T-helper 17 cell (primary cell): ENCODE results near the gene DUSP22. TPM values are rescaled to one million over a fixed set of nuclear protein-coding genes. Genes with fewer than 3 reads are reported as not detected.
A peak's percentile ranks its signal among the peaks of the same experiment; 100 is the strongest.
"Not testable (repeated sequence)": the region's sequence is repeated elsewhere in the genome, so short reads cannot be mapped to it uniquely, and the experiment has no call there.

ENCODE experiments used
- ATAC-seq: fragments of 150-1000 bp; cut with Tn5 transposase; 2 replicates; pipeline ENCODE4 v1.10.0; 2021; ENCODE audit warnings: mild to moderate bottlenecking, moderate library complexity
- DNase-seq, 3 donors: peaks; one replicate each; pipeline versions ENCODE4 v3.0.0 to v3.0.0-alpha.2; 2020 to 2021
- H3K9me3 ChIP-seq: one replicate; pipeline ENCODE4 v1.7.0; 2013; ENCODE audit warnings: low read length, mild to moderate bottlenecking; ENCODE audit not compliant: control insufficient read depth, poor library complexity, severe bottlenecking
- H3K27ac Mint-ChIP-seq: one replicate; pipeline ENCODE4 v1.8.0; 2022; ENCODE audit warnings: mild to moderate bottlenecking, moderate library complexity, mixed read lengths
- H3K27me3 Mint-ChIP-seq: one replicate; pipeline ENCODE4 v1.8.0; 2022; ENCODE audit warnings: mixed read lengths
- H3K36me3 Mint-ChIP-seq: one replicate; pipeline ENCODE4 v1.8.0; 2022; ENCODE audit warnings: low read depth, mixed read lengths
- H3K4me1 Mint-ChIP-seq: one replicate; pipeline ENCODE4 v1.8.0; 2022; ENCODE audit warnings: mild to moderate bottlenecking, mixed read lengths
- H3K4me3 Mint-ChIP-seq: one replicate; pipeline ENCODE4 v1.8.0; 2022; ENCODE audit warnings: mild to moderate bottlenecking, moderate library complexity, mixed read lengths
- total RNA-seq, 4 donors: library from RNA in 2 of 4; stranded (reverse) in 2 of 4; gene quantifications; one replicate each; pipeline ENCODE4 v1.2.3 and lab custom pipeline; 2022 to 2026

Gene DUSP22
- total RNA-seq, 2 donors from 2014 or later, result 26.9 to 38.1 TPM

DNA sequence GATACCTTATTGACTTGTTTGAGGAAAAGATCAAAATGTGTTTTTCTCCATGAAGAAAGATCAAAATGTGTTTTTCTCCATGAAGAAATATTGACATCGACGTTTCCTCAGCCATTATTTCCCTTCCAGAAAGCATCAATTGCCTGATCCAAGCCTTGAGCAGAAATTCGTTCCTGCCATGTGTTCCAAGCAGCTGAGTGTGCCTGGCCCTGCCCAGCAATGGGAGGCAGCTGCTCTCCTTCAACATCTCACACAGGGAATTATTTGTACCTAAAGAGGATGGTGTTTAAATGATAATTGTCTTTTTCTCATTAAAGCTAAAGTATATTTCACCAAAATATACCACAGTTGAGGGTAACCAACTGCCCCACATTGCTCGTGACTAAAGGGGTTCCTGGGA, 7.8 kb upstream of the DUSP22 start:
- Mint-ChIP-seq H3K27me3 (no peaks in the 10 kb centered on the region), H3K27ac (no peak overlapping the region)
- H3K9me3 ChIP-seq, result no peaks in the 10 kb centered on the region

DNA sequence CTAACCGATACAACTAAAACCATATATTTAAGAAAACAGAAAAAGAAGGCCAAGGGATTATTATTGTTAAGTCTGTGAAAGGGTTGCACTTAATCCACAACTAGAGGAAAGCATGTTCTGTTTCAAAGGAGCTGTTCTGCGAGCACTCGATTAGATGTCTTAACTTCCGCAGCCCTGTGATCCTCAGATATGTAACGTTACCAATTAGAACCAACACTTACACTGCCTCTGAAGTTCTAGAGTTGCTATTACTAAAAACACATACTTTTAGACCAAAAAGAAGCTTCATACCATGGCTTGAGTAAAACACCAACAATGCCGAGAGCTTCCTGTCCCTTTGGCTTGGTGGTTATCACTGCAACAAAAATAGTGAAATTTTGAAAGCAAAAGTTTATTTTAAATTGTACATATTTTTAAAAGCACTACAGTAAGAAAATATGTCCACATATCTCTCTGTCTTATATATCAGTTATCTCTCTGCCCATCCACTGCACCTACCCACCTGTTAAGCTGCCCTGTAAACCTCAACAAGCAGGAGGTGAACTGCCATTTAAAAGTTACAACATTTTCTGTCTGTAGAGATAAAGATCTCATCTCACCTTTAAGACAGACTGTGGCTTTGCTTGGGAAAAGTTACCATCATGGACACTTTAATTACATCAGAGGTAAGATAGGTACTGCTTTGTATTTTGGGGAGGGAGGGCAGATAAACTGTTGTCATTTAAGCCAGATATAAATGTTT, 7.1 kb upstream of the DUSP22 start:
- peaks cover 3% of the 10 kb centered on the region for H3K4me1 Mint-ChIP-seq
- H3K9me3 ChIP-seq, result no peaks in the 10 kb centered on the region
- H3K27me3 Mint-ChIP-seq, result no peaks in the 10 kb centered on the region
- no peak for ATAC-seq
- H3K36me3 Mint-ChIP-seq, result peaks cover 2% of the 10 kb centered on the region
- H3K4me3 Mint-ChIP-seq, result no peak overlapping the region
- no peak overlapping the region for H3K27ac Mint-ChIP-seq
- no peak for DNase-seq

More for the DNA sequence above, 7.8 kb upstream of the DUSP22 start:
- H3K4me1 Mint-ChIP-seq, result peaks cover 3% of the 10 kb centered on the region
- H3K36me3 Mint-ChIP-seq, result peaks cover 2% of the 10 kb centered on the region
- ATAC-seq (no peak), DNase-seq (no peak)
- H3K4me3 Mint-ChIP-seq, result no peak overlapping the region

DNA sequence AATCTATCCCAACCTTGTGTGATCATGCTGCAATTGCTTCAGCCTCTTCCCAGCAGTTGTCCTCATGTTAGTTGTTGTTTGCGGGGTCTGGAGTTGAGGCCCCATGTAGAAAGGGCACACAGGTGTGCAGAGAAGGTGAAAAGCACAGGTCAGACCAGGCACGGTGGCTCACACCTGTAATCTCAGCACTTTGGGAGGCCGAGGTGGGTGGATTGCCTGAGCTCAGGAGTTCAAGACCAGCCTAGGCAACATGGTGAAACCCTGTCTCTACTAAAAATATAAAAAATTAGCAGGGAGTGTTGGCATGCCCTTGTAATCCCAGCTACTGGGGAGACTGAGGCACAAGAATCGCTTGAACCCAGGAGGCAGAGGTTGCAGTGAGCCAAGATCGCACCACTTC, 6.4 kb upstream of the DUSP22 start:
- H3K4me1 Mint-ChIP-seq, H3K27ac Mint-ChIP-seq, H3K9me3 ChIP-seq, ATAC-seq, H3K36me3 Mint-ChIP-seq, DNase-seq, H3K27me3 Mint-ChIP-seq, H3K4me3 Mint-ChIP-seq: not testable (repeated sequence)

DNA sequence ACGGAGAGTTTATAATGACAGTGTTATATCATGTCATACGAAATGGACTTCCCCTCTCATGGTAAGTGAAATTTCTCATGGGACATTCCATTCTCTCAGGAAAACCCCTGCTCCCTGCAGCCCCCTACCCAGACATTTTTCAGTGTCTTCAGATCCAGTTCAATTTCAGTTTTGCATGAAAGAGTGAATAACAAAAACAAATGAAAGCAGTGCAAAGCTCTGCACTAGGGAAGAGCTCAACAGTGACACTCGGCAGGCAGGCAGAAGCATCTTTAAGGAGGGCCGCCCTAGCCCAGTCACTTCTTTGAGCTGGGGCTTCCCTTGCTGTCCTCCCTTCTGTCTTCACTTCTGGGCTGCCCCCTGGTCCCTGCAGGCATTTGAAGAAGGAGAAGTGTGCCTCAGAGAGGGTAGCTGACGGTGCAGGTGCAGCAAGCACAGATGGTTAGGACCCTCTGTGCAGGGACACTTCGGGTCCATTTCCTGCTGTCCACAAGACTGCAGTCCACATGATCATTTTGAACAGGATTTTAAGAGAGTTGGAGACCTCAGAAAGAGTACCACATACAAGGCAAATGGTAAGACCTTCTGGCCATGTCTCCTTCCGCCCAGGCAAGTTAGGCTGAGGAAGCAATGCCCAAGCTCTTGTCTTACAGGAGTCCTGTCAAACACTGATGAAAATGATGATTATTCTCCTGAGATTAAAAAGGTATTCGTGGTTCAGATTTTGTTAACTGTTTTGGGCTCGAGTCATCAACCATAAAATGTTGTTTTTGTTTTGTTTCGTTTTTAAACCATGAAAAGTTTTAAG, 5.4 kb upstream of the DUSP22 start:
- no peak for DNase-seq
- no peak overlapping the region for H3K4me3 Mint-ChIP-seq
- ATAC-seq, result no peak
- no peaks in the 10 kb centered on the region for H3K27me3 Mint-ChIP-seq
- no peaks in the 10 kb centered on the region for H3K9me3 ChIP-seq
- peaks cover 4% of the 10 kb centered on the region for H3K4me1 Mint-ChIP-seq
- H3K27ac Mint-ChIP-seq, result no peak overlapping the region
- H3K36me3 Mint-ChIP-seq, result peaks cover 2% of the 10 kb centered on the region

DNA sequence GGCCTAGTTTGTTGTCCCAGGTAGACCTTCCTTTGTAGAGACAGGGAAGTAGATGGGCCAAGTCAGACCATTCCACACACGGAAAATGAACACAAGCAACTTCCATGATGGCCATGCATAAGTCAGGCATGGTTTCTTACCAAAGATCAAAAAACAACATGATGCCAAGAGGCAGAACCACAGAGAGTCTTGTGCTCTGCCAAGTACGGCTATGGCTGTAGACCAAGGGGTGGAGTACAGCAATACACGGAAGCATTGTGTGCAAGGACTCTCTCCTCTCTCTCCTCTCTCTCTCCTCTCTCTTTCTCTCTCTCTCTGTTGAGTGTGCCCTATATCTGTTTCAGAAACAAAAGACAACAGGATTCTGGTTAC, 4.8 kb upstream of the DUSP22 start:
- Mint-ChIP-seq H3K36me3 (peaks cover 2% of the 10 kb centered on the region), H3K27me3 (no peaks in the 10 kb centered on the region), H3K4me1 (peaks cover 4% of the 10 kb centered on the region), H3K27ac (no peak overlapping the region), H3K4me3 (no peak overlapping the region)
- DNase-seq (no peak), ATAC-seq (no peak)
- H3K9me3 ChIP-seq, result no peaks in the 10 kb centered on the region

DNA sequence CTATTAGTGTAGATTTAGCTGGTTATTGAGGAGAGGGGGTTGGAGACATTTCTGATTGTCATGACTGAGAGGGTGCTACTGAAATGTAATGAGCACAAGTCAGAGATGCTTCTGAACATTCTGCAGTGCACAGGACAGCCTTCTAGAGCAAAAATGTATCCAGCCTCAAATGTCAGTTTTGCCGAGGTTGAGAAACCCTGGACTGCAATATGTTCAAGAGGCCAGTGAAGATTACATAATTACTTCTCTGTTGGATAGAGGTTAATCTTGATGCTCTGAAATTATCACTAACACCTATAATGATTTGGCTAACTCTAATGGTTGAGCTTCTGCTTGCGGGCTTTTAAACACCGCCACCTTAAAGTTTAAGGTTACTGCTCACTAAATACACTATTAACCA, 3.4 kb upstream of the DUSP22 start:
- Mint-ChIP-seq H3K36me3 (no peaks in the 10 kb centered on the region), H3K27ac (peak overlapping the region; percentile 3)

DNA sequence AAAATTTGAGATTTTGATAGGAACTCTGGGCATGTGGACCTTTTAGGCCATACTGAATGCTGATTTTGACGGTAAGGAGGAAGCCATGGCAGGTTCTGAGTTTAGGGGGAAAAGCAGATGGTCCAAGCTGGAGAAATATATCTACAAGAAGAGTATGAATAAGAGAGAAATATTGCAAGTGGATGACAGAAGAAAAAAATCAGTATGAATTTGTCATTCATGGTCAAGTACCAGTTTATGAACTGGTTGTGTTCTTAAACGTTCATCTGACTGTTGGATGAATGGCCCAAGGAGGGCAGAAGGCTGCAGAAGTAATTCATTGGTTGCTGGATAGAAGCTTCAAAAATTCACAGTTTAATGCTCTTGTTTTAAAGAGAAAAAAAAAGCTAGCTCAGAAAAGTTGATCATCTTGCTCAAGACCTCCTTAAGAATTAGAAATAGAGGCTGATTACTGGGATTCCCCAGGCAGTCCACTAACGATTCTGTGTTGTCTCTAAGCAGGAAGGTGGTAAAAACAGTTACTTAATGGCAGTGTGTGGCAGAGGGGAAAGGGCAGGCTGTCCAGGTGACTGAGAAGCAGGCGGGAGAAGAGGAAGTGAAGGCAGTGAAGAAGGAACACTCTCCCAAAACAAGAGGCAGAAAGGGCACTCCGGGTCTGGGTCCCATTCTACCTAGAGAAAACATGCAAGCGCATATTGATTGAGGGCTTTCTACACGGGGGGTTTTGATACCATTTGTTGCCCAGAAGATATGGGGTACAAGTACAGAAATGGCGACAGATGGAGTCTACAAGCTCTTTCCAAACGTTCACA, 2.0 kb upstream of the DUSP22 start:
- Mint-ChIP-seq H3K4me3 (peak overlapping the region; percentile 2), H3K27me3 (no peaks in the 10 kb centered on the region), H3K4me1 (peaks cover 12% of the 10 kb centered on the region), H3K36me3 (no peaks in the 10 kb centered on the region), H3K27ac (peak overlapping the region; percentile 3)
- no peaks in the 10 kb centered on the region for H3K9me3 ChIP-seq
- DNase-seq (no peak), ATAC-seq (no peak)

More for the DNA sequence above, 3.4 kb upstream of the DUSP22 start:
- ATAC-seq (no peak), DNase-seq (no peak)
- Mint-ChIP-seq H3K4me3 (no peak overlapping the region), H3K27me3 (no peaks in the 10 kb centered on the region), H3K4me1 (peaks cover 10% of the 10 kb centered on the region)
- H3K9me3 ChIP-seq, result no peaks in the 10 kb centered on the region

DNA sequence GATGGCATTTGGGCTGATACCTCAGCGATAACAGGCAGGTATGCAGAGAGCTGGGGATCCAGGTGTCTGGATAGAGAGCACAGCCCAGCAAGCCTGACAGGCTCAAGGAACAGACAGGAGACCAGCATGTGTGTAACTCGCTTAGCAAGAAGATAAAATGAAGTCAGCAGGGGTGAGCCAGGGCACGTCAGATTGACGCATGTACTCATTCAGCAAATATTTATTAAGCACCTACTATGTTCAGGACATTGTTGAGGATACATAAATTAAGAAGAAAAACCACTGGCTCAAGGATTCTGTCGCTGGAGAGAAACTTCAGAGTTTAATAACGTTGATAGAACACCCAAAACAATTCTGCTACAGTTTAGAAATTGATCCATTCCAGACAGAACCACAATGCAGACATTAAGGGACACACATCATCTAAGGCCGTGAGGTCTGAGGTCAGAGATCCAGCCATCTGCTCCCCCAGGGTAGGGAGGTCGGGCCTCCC, 1.0 kb upstream of the DUSP22 start:
- ATAC-seq (no peak), DNase-seq (no peak)
- Mint-ChIP-seq H3K27ac (peak overlapping the region; percentile 48), H3K27me3 (no peaks in the 10 kb centered on the region), H3K4me1 (peaks cover 14% of the 10 kb centered on the region), H3K4me3 (peak overlapping the region; percentile 78), H3K36me3 (no peaks in the 10 kb centered on the region)
- H3K9me3 ChIP-seq, result no peaks in the 10 kb centered on the region

DNA sequence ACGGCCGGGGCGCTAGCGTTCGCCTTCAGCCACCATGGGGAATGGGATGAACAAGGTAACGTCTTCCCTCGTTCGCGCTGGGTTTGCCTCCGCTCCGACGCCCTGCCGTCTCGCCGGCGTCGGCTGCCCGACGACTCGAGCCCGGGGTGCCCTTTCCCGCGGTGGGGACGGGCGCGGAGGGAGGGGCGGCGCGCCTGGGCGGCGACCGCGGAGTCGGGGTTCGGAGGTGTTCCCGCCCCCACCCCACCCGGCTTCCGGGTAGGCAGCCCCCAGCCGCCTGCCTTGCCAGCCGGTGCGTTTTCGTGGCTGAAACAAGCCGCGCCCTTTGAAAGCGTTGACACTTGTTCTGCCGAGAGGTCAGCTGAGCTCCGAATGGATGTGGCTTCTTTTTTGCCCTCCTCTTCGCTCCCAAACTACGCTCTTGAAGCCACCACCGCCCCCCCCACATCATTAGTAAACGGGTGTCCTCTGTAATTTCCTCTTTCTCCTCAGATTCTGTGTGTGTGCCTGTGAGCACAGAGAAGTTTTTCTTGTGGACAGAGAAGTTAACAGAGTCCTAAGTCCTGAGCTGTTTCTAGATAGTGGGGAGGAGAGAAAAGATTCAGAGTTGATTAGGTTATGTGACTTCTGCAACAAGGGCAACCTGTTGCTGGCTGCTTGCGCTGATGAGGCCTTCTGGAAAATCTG, 362 bp downstream of the DUSP22 start:
- peak; percentile 58 for ATAC-seq
- H3K27ac Mint-ChIP-seq, result peak overlapping the region; percentile 68
- no peaks in the 10 kb centered on the region for H3K9me3 ChIP-seq
- no peaks in the 10 kb centered on the region for H3K36me3 Mint-ChIP-seq
- H3K27me3 Mint-ChIP-seq, result no peaks in the 10 kb centered on the region
- DNase-seq, result peak; percentile 47 to 75 (median 72)
- H3K4me3 Mint-ChIP-seq, result peak overlapping the region; percentile 80
- peaks cover 21% of the 10 kb centered on the region for H3K4me1 Mint-ChIP-seq

DNA sequence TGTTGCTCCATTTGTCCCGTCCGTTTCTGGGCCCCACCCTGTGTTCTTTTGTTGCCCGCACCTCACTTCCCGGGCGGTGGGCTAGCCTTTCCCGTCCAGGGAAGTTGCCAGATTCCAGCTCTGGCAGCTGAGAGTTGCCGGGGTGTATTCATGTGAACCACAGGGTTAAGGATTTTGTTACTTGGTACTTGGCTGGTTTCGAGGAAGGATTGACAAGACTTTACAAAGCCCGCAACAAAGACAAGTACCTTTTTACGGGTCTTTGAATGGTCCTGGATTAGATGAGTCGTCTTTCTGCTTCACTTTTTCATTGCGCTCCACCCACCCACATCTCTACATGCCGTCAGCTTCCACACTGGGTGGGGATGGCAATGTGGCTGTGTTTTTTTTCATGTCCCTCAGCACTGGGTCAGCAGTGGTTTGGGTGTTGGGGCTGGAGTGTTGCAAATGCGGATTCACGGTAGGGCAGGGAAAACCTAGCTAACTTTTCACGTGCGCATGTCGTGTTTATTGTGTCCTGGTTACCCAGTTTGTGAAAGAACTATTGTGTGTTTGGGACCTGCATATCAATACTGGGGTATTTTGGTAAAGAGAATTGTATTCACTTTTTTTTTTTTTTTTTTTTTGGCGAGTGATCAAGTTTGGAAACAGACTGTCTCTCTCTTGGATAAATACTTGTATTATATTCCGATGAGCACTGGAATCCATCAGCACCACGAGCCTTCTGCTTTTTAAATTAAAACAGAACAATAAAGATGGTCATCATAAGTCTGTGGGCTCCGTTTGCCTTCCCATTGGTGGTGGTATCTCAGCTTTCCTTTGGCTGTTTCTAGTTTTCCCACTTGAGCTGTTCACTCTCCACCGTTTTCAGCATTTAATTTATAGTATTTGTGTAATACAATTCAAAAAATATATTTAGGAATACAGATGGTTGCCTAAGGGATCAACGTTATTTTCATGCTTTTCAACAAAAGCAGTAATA, 1.2 kb downstream of the DUSP22 start:
- H3K9me3 ChIP-seq, result no peaks in the 10 kb centered on the region

DNA sequence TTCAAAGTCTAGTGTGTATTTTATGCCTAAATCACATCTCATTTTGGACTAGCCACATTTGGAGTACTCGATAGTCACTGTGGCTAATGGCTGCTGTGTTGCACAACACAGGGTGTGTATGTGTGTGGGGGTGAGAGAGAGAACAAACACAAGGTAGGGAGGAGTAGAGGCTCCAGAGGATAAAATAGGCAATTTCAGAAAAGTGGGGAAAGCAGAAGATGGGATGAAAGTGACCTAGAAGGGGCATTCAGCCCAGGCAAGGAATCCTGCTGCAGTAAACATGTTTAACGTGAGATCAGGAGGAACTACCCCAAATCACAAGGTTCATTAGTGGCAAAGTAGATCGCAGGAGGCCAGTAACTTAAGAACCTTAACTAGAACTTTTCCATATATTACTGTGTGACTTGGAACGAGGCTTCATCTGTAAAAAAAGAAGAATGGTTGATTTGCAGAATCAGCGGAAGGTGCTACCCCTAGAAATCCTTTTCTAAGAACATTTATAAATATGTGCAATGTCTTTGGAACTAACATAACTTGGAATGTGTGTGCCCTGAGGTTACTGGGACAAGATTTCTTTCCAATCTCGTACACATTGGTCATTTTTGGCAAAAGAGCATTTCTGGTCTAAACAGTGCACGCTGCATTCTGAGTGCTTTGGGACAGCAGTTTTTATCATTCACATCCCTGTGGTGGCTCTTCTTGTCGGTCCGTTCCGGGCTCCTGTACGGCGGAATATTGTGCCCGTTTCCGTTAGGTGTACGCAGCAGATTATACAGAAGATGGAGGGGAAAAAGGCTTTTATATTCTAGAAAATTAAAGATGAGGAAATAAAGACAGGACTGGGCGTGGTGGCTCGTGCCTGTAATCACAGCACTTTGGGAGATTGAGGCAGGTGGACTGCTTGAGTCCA, 2.6 kb downstream of the DUSP22 start:
- Mint-ChIP-seq H3K36me3 (no peaks in the 10 kb centered on the region), H3K4me3 (no peak overlapping the region), H3K27me3 (no peaks in the 10 kb centered on the region), H3K27ac (no peak overlapping the region), H3K4me1 (peaks cover 18% of the 10 kb centered on the region)
- no peaks in the 10 kb centered on the region for H3K9me3 ChIP-seq
- DNase-seq, result no peak
- no peak for ATAC-seq

More for the DNA sequence above, 1.2 kb downstream of the DUSP22 start:
- no peak for ATAC-seq
- DNase-seq, result no peak
- Mint-ChIP-seq H3K4me1 (peaks cover 18% of the 10 kb centered on the region), H3K27ac (peak overlapping the region; percentile 68), H3K27me3 (no peaks in the 10 kb centered on the region), H3K36me3 (no peaks in the 10 kb centered on the region), H3K4me3 (peak overlapping the region; percentile 80)
